Mesenchymal stem cell (in vitro differentiated cells and primary cell): Measurements from ENCODE around the gene RAB4B.
"Not testable (repeated sequence)": the region's sequence is repeated elsewhere in the genome, so short reads cannot be mapped to it uniquely, and the experiment has no call there.

Experiments used
- DNase-seq: peaks from one replicate; pipeline ENCODE4 v3.0.0-alpha.2; 2013
- H2AFZ ChIP-seq: one replicate; pipeline ENCODE4 v1.6.1; 2013; ENCODE audit warnings: low read depth, mild to moderate bottlenecking, control low read depth, inconsistent platforms, low read length, moderate library complexity
- H2AK5ac ChIP-seq: 2 replicates; pipeline ENCODE4 v1.6.1; 2013; ENCODE audit warnings: low read length, moderate library complexity, mild to moderate bottlenecking, inconsistent platforms; ENCODE audit not compliant: severe bottlenecking
- H2BK120ac ChIP-seq: one replicate; pipeline ENCODE4 v1.6.1; 2013; ENCODE audit warnings: low read depth, mild to moderate bottlenecking, inconsistent platforms, low read length, moderate library complexity
- H2BK12ac ChIP-seq, 2 experiments: one replicate each; pipeline ENCODE4 v1.6.1; 2013; ENCODE audit warnings: inconsistent platforms in 2 of 2, low read length in 2 of 2, mild to moderate bottlenecking in 2 of 2, moderate library complexity in 2 of 2, control low read depth in 1 of 2
- H2BK15ac ChIP-seq: one replicate; pipeline ENCODE4 v1.6.1; 2013; ENCODE audit warnings: mild to moderate bottlenecking, low read depth, inconsistent platforms; ENCODE audit not compliant: poor library complexity, severe bottlenecking
- H2BK5ac ChIP-seq: 2 replicates; pipeline ENCODE4 v1.6.1; 2013; ENCODE audit warnings: low read depth, mild to moderate bottlenecking, low read length, control low read depth, inconsistent platforms; ENCODE audit not compliant: poor library complexity, severe bottlenecking
- H3K14ac ChIP-seq, 2 experiments: one replicate each; pipeline ENCODE4 v1.6.1; 2013; ENCODE audit warnings: inconsistent platforms in 2 of 2, low read length in 2 of 2, control low read depth in 1 of 2, mild to moderate bottlenecking in 1 of 2, moderate library complexity in 1 of 2
- H3K18ac ChIP-seq, 2 experiments: one replicate each; pipeline ENCODE4 v1.6.1; 2013; ENCODE audit warnings: inconsistent platforms in 2 of 2, low read length in 2 of 2, control low read depth in 1 of 2, low read depth in 1 of 2, mild to moderate bottlenecking in 1 of 2
- H3K23ac ChIP-seq, 2 experiments: one replicate each; pipeline ENCODE4 v1.6.1; 2013; ENCODE audit warnings: inconsistent platforms in 2 of 2, low read length in 2 of 2, mild to moderate bottlenecking in 2 of 2, moderate library complexity in 2 of 2, control low read depth in 1 of 2
- H3K27ac ChIP-seq: 2 replicates; pipeline ENCODE4 v1.5.1; 2013; ENCODE audit warnings: mild to moderate bottlenecking, moderate library complexity, low read length, control low read depth, inconsistent platforms; ENCODE audit not compliant: poor library complexity, severe bottlenecking
- H3K27me3 ChIP-seq, 2 experiments: 2 replicates each; pipeline versions ENCODE4 v1.6.1 to v1.7.0; 2013; ENCODE audit warnings: low read length in 2 of 2, mild to moderate bottlenecking in 2 of 2, moderate library complexity in 2 of 2, control low read depth in 1 of 2, inconsistent platforms in 1 of 2; ENCODE audit not compliant: control insufficient read depth in 1 of 2, insufficient read depth in 1 of 2
- H3K36me3 ChIP-seq, 2 experiments: 2 replicates each; pipeline versions ENCODE4 v1.6.1 to v1.7.0; 2013; ENCODE audit warnings: low read length in 2 of 2, control low read depth in 1 of 2, inconsistent platforms in 1 of 2, low read depth in 1 of 2, mild to moderate bottlenecking in 1 of 2; ENCODE audit not compliant: insufficient read depth in 2 of 2, control insufficient read depth in 1 of 2
- H3K4ac ChIP-seq, 2 experiments: one replicate each; pipeline ENCODE4 v1.6.1; 2013; ENCODE audit warnings: inconsistent platforms in 2 of 2, low read length in 2 of 2, mild to moderate bottlenecking in 2 of 2, moderate library complexity in 2 of 2, control low read depth in 1 of 2, low read depth in 1 of 2
- H3K4me1 ChIP-seq: 2 replicates; pipeline ENCODE4 v1.6.1; 2013; ENCODE audit warnings: low read depth, low read length, control low read depth; ENCODE audit not compliant: control insufficient read depth, insufficient read depth
- H3K4me2 ChIP-seq: 2 replicates; pipeline ENCODE4 v1.6.1; 2013; ENCODE audit warnings: low read length, mild to moderate bottlenecking, inconsistent platforms; ENCODE audit not compliant: poor library complexity, severe bottlenecking
- H3K4me3 ChIP-seq, 2 experiments: 2 replicates each; pipeline versions ENCODE4 v1.5.1 to v1.7.0; 2013; ENCODE audit warnings: low read length in 2 of 2, mild to moderate bottlenecking in 2 of 2, control low read depth in 1 of 2, low read depth in 1 of 2; ENCODE audit not compliant: insufficient read depth in 1 of 2
- H3K79me1 ChIP-seq: replicated peaks from 2 replicates; pipeline ENCODE4 v1.6.1; 2013; ENCODE audit warnings: mild to moderate bottlenecking, control low read depth, low read length, inconsistent platforms; ENCODE audit not compliant: poor library complexity, severe bottlenecking
- H3K9ac ChIP-seq: 2 replicates; pipeline ENCODE4 v1.7.0; 2013; ENCODE audit warnings: mild to moderate bottlenecking, low read length, moderate library complexity
- H3K9me3 ChIP-seq: 2 replicates; pipeline ENCODE4 v1.7.0; 2013; ENCODE audit warnings: mild to moderate bottlenecking, low read length; ENCODE audit not compliant: control insufficient read depth
- H4K8ac ChIP-seq: one replicate; pipeline ENCODE4 v1.6.1; 2013; ENCODE audit warnings: inconsistent platforms, mild to moderate bottlenecking, low read length, moderate library complexity
- H4K91ac ChIP-seq: one replicate; pipeline ENCODE4 v1.6.1; 2013; ENCODE audit warnings: mild to moderate bottlenecking, low read length, inconsistent platforms
- WGBS: methylation state at CpG from one replicate; pipeline ENCODE4 v1.1.7; 2013; ENCODE audit warnings: mixed read lengths; 5-methylcytosine and 5-hydroxymethylcytosine counted together

The RAB4B gene

DNA sequence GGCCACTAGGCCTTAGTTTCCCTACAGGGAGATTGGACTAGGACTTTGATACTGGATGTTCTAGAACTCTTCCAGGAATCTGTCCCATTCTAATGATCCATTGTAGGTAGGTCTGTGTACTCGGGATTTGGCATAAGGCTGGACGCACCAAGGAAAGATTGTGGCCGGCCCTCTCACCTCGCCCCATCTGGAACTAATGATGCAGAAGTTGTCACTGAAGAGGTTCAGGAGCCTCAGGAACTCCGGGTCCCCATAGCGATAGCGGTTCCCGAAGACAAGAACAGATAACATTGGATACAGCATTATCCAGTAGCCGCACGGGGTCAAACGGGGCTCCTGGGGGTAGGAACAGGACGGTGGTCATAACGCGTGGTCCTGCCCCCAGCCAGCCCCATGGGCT lies 32.1 kb downstream of the RAB4B start:
- DNase-seq: no peak
- H3K9me3 ChIP-seq: no peaks in the 10 kb centered on the region
- peaks cover 44 to 45% of the 10 kb centered on the region in 2 experiments for H3K36me3 ChIP-seq
- no peak overlapping the region for H2BK5ac ChIP-seq
- H3K9ac ChIP-seq: peak overlapping the region; percentile 54
- no peak overlapping the region for H3K27ac ChIP-seq
- peak overlapping the region in 1 of 2 experiments; percentile 60 for H3K4me3 ChIP-seq
- no peak overlapping the region for H3K23ac ChIP-seq
- 79% methylated on average over 8 of the region's 14 CpGs for WGBS
- peaks cover 19% of the 10 kb centered on the region for H3K79me1 ChIP-seq
- no peak overlapping the region for H3K4ac ChIP-seq
- H3K27me3 ChIP-seq: peaks cover 0 to 22% of the 10 kb centered on the region in 2 experiments
- H4K8ac ChIP-seq: peak overlapping the region; percentile 66
- H2BK15ac ChIP-seq: no peak overlapping the region
- H2AFZ ChIP-seq: no peak overlapping the region
- H3K4me1 ChIP-seq: peaks cover 32% of the 10 kb centered on the region
- no peak overlapping the region for H3K14ac ChIP-seq
- H2AK5ac ChIP-seq: peak overlapping the region; percentile 61
- peak overlapping the region; percentile 7 for H4K91ac ChIP-seq
- H3K18ac ChIP-seq: peak overlapping the region in 1 of 2 experiments; percentile 18
- H2BK120ac ChIP-seq: no peak overlapping the region
- peak overlapping the region; percentile 32 for H3K4me2 ChIP-seq
- H2BK12ac ChIP-seq: peak overlapping the region in 1 of 2 experiments; percentile 42

DNA sequence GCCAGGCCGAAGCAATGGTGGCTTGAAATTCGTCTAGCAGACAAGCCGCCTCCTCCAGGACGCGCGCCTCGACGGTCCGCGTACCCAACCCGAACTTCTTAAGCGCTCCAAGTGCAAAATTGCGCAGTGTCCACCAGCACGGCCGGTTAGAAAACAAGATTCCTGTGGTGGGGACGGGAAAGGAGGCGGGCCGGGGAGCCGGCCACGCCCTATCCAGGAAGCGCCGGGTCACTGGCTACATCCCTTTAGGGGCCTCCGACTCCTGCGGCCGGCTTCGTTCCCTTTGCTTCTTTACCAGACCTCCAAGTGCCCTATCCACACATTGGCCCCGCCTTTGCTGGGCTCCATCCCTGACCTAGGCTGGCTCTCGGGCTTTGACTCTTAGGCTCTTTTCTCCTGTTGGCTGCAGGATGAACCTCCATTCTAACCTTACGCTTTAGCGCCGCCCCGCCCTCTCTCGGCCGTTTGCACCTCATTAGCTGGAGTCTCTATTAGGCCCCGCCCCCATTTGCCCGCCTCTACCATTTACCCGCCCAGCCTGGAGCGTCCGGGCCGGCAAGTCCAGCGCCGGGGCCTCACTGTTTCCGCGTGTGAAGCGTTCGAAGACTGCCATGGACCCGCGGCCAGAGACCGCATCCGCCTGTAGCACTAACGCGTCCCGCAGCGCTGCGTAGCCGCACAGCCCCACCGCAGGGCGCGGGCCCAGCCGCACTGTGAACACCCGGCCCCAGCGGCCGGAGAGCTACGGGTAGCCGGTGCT lies 32.8 kb downstream of the RAB4B start:
- peaks cover 17% of the 10 kb centered on the region for H3K79me1 ChIP-seq
- H3K27me3 ChIP-seq: peaks cover 0 to 27% of the 10 kb centered on the region in 2 experiments
- H2AK5ac ChIP-seq, H2BK15ac ChIP-seq, H3K9me3 ChIP-seq, H2BK5ac ChIP-seq, H2BK120ac ChIP-seq, H4K91ac ChIP-seq, H3K18ac ChIP-seq, H2AFZ ChIP-seq, H3K14ac ChIP-seq, H4K8ac ChIP-seq, H2BK12ac ChIP-seq, H3K4ac ChIP-seq: not testable (repeated sequence)
- peaks cover 32% of the 10 kb centered on the region for H3K4me1 ChIP-seq
- peak; percentile 93 for DNase-seq
- H3K4me3 ChIP-seq: peak overlapping the region; percentile 35 to 60
- peak overlapping the region; percentile 48 for H3K27ac ChIP-seq
- H3K36me3 ChIP-seq: peaks cover 38 to 39% of the 10 kb centered on the region in 2 experiments
- WGBS: 5% methylated on average over 41 of the region's 65 CpGs
- H3K23ac ChIP-seq: peak overlapping the region in 1 of 2 experiments; percentile 28
- H3K9ac ChIP-seq: peak overlapping the region; percentile 54
- peak overlapping the region; percentile 72 for H3K4me2 ChIP-seq

DNA sequence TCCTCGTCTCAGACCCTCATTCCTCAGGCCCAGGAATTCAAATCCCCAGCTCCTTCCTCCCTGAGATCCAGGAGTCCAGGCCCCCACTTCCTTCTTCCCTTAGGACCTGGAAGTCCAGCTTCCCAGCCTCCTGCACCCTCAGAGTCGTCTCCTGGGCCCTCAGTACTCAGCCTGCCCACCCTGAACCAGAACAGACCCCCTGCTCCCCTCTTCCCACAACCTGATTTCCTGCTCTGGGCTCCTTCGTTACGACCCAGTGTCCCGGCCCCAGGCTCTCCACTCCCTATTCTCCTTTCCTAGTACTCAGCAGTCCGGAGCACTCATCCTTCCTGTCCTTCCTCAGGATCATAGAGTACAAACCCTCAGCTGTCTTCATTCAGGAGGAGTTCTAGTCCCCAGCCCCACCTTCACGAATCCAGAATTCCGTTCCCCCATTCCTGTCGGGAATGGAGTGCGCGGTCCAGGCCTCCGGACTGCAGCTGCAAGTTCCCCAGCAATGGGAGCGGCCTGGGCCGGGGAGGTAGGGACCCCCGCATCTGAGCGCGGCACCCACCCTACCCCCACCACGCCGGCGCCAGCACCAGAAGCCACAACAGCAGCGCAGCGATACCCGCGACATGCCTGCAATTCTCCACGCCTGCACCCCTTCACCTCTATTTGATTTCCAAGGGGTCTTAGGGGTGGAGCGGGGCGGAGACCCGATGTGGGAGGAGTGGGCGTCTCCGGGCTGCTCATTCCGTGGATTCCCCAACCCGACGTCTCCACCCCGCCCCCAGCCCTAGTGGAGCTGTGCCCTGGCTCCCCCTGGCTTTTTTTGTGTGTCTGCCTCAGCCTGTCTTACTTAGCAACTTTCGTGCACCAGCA lies 33.7 kb downstream of the RAB4B start:
- Histone ChIP-seq H3K27me3 (peaks cover 0 to 27% of the 10 kb centered on the region in 2 experiments), H3K4me3 (peak overlapping the region; percentile 15 to 60), H2BK120ac (no peak overlapping the region), H3K18ac (peak overlapping the region; percentile 23 to 44), H2BK12ac (peak overlapping the region in 1 of 2 experiments; percentile 66), H4K91ac (no peak overlapping the region), H3K27ac (no peak overlapping the region), H3K4me1 (peaks cover 26% of the 10 kb centered on the region), H3K4me2 (peak overlapping the region; percentile 53), H3K23ac (no peak overlapping the region), H3K9ac (peak overlapping the region; percentile 54), H3K14ac (no peak overlapping the region), H4K8ac (peak overlapping the region; percentile 1), H3K9me3 (no peaks in the 10 kb centered on the region), H2AK5ac (no peak overlapping the region), H2BK15ac (no peak overlapping the region), H3K36me3 (peaks cover 32 to 33% of the 10 kb centered on the region in 2 experiments), H3K79me1 (peaks cover 17% of the 10 kb centered on the region), H2BK5ac (no peak overlapping the region), H2AFZ (no peak overlapping the region), H3K4ac (peak overlapping the region in 1 of 2 experiments; percentile 85)
- 24% methylated on average over 24 of the region's 35 CpGs for WGBS
- peak; percentile 22 for DNase-seq

DNA sequence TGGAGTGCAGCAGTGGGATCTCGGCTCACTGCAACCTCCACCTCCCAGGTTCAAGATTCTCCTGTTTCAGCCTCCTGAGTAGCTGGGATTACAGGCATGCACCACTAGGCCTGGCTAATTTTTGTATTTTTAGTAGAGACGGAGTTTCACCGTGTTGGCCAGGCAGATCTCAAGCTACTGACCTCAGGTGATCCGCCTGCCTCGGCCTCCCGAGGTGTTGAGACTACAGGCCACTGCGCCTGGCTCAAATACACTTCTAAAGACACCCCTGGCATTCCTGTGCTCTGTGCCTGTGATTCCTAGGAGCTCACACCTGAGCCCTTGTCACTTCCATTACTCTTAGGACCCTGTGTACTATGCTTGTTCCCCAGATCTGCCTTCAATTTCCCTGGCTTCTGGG lies 34.5 kb downstream of the RAB4B start:
- not testable (repeated sequence) for H2BK120ac ChIP-seq, H2BK15ac ChIP-seq, H2AFZ ChIP-seq, H2AK5ac ChIP-seq, DNase-seq, H3K9ac ChIP-seq, H3K27ac ChIP-seq, H3K4me2 ChIP-seq, H3K9me3 ChIP-seq, H4K91ac ChIP-seq, H4K8ac ChIP-seq, H3K14ac ChIP-seq, H2BK12ac ChIP-seq, H3K23ac ChIP-seq, H2BK5ac ChIP-seq, H3K4me3 ChIP-seq
- H3K4ac ChIP-seq: peak overlapping the region in 1 of 2 experiments; percentile 1
- 87% methylated on average over 7 of the region's 7 CpGs for WGBS
- H3K4me1 ChIP-seq: peaks cover 21% of the 10 kb centered on the region
- H3K36me3 ChIP-seq: peaks cover 26% of the 10 kb centered on the region in 2 experiments
- peaks cover 17% of the 10 kb centered on the region for H3K79me1 ChIP-seq
- H3K27me3 ChIP-seq: peaks cover 0 to 27% of the 10 kb centered on the region in 2 experiments
- peak overlapping the region in 1 of 2 experiments; percentile 34 for H3K18ac ChIP-seq
